ENCODE measurements around the gene NEFH.
A peak's percentile ranks its signal among the peaks of the same experiment; 100 is the strongest.
"Not testable (repeated sequence)": the region's sequence is repeated elsewhere in the genome, so short reads cannot be mapped to it uniquely, and the experiment has no call there.

NEFH gene

GRCh38 chr22:29479417-29480261 is at the start of gene NEFH:
NEFH (plus strand) TSS chr22:29480218; CDS start chr22:29480263, 45 bp downstream.
- DNase-seq: no peak

- DNase-seq: no peak
Measured at GRCh38 chr22:29431986-29432385, 48.0 kb upstream of the NEFH start.

GRCh38 chr22:29433856-29434255 is 46.2 kb upstream of the NEFH start:
- no peak for DNase-seq

DNA sequence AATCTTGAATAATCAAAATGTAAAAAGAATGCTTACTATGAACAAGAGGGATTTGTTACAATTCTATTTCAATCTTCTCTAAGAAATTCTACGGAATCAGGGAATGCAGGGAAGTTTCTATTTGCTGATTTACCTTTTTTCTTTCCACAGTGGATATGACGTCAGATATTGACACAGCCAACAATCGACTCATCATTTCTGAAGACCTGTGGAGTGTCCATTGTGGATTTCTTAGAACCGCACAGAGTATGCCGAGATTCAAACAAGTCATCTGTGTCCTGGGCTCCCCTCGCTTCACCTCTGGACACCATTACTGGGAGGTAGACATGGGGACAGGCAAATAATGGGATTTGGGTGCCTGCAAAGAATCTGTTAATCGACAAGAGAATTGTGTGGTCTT is 45.7 kb upstream of the NEFH start:
- DNase-seq: no peak

- DNase-seq: no peak
Measured at GRCh38 chr22:29435236-29436136, 44.5 kb upstream of the NEFH start.

DNA sequence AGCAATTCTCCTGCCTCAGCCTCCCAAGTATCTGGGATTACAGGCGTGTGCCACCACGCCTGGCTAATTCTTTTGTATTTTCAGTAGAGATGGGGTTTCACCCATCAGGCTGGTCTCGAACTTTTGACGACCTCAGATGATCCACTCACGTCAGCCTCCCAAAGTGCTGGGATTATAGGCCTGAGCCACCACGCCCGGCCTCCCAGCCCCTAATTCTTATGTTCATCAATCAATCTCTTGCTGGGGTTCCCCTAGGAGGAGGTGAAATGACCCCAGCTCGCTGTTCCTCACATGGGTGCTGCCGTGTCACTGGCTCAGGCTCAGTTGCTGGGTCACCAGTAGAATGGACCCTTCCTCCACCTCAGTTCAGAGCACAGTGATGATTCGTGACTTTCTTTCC is 41.7 kb upstream of the NEFH start, which contains the start of gene RFPL1:
RFPL1 (plus strand) TSS at position 301 of the 400 bp plus-strand sequence.
- not testable (repeated sequence) for DNase-seq

DNA sequence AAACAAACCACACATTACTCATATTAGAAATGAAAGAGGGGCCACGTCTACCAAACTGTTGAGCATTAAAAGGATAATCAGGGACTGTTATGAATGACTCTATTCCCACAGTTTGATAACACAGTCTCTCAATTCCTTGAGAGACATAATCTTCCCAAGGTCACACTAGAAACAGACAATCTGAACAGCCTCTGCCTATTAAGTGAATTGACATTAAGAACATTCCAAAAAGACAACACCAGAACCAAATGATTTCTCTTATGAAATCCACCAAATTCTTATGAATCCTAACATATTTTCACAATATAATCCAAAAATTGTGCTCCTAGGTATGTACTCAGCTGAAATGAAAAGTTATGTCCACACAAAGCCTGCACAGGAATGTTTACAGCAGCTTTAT is 37.0 kb upstream of the NEFH start:
- DNase-seq: no peak

GRCh38 chr22:29443452-29443851 is 36.6 kb upstream of the NEFH start:
- DNase-seq: no peak

GRCh38 chr22:29443861-29444792 is 35.9 kb upstream of the NEFH start:
- no peak for DNase-seq

DNA sequence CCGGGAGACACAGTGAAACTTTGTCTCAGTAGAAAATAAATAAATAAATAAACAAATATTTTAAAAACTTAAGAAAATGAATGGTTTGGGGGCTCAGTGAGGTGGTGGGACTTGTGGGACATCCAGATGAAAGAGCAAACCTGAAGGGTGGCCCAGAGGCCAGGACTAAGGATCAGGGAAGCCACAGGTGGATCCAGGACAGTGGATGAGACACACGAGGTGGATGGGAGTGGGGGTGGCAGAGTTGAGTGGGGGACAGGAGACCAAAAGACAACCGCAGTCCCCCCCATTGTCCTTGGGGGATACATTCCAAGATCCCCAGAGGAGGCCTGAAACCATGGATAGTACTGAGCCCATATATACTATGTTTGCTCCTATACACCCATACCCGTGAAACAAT is 34.5 kb upstream of the NEFH start:
- DNase-seq: no peak

GRCh38 chr22:29447906-29448305 is 32.1 kb upstream of the NEFH start:
- DNase-seq: no peak

DNA sequence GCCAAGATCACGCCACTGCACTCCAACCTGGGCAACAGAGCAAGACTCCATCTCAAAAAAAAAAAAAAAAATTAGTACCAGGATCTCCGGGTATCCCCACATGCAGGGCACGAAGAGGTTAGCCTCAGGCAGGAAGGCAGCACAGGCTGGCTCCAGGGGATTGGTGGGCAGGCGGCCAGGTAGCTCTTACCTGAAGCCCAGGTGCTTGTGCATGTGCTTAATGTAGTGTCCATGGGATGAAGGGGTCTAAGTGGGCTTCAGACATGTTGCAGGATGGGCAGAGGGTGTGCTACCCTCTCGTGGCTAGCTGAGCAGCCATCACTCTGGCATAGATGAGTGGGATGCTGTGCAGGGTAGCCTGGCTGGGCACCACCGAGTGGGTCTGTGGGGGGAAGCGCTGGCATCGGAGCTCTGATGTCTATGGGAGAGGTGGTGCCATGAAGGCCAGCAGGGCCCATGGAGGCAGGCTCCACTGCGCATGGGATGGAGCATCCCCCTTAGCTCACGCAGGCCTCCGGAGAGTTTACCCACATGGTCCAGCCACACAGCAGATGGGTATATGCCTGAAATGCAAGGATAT is 30.6 kb upstream of the NEFH start:
- no peak for DNase-seq

GRCh38 chr22:29450222-29450621 is 29.8 kb upstream of the NEFH start:
- peak; percentile 63 for DNase-seq

DNA sequence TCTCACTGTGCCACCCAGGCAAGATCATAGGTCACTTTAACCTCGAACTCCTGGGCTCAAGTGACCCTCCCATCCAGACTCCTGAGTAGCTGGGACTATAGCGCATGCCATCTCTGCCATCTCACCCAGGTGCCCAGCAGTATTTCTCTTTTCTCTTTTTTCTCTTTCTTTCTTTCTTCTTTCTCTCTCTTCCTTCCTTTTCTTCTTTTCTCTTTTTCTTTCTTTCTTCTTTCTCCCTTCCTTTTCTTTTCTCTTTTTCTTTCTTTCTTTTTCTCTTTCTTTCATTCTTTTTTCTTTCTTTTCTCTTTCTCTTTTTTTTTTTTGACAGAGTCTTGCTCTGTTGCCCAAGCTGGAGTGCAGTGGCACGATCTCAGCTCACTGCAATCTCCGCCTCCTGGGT is 28.2 kb upstream of the NEFH start:
- DNase-seq: no peak

DNA sequence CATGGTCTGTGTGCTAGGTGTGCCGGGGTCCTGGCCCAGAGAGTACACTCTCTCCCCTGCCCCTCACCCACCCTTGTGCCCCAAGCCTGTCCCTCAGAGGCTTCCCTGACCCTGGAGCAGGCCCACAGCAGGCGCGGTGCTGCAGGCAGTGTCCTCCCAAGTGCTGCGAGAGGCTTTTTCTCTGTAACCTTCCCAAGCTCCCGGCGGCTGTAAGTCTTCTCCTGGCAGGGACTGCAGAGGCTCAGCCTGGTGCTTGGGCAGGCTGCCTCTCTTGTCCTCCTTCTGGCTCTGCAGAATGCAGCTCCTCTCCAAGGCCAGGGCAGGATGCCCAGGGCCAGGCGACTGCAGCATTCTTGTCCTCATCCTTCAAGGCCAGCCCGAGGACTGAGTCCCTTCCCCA is 25.7 kb upstream of the NEFH start:
- no peak for DNase-seq

GRCh38 chr22:29456211-29456671 is 23.8 kb upstream of the NEFH start:
- DNase-seq: no peak

DNA sequence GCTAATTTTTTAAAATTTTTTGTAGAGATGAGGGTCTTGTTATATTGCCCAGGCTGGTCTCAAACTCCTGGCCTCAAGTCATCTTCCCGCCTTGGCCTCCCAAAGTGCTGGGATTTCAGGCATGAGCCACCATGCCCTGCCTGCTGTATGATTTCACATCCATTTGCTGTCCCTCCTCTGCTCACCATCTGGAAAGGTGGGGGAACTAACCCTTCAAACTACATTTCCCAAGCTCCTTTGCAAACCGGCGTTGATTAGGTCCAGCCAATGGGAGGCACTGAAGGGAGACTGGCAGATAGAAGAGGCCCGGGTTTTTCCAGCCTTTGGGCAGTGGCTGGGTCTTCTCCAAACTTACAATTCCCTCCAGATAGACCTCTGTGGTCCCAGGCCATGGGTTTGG is 22.3 kb upstream of the NEFH start:
- no peak for DNase-seq

DNA sequence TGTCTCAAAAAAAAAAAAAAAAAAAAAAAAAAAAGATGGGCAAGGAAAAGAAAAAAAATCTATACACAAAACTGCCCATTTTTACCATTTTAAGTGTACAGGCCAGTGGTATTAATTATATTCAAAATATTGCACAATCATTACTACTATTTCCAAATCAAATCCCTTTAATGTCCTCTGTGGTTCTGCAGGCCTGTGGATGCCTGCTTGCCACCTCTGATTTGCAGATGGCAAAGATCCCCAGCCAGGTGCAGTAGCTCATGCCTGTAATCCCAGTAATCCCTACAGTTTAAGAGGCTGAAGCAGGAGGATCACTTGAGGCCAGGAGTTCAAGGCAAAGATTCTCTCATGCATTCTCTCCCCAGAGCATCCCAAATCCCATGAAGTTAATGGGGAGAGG is 21.5 kb upstream of the NEFH start:
- DNase-seq: no peak

DNA sequence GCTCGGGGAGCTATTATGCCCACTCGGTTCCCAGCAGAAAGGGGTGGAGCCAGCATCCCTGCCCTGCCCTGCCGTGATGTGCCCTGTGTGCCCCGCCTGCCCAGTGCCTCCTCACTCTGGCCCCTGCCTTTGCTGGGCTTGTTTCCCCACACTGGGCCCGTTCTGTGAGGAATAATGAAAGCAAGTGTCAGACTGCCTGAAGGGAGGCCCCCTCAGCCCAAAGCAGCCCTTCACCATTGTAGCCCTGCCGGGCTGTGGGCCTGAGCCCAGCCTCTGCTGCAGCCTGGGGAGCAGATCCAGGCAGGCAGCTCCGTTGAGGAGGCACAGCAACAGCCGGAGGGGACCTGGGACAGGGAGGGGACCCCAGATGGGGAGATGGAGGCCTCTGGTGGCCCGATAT is 20.2 kb upstream of the NEFH start:
- DNase-seq: no peak

GRCh38 chr22:29461263-29461662 is 18.8 kb upstream of the NEFH start:
- no peak for DNase-seq

- no peak for DNase-seq
Measured at GRCh38 chr22:29463629-29464028, 16.4 kb upstream of the NEFH start.

DNA sequence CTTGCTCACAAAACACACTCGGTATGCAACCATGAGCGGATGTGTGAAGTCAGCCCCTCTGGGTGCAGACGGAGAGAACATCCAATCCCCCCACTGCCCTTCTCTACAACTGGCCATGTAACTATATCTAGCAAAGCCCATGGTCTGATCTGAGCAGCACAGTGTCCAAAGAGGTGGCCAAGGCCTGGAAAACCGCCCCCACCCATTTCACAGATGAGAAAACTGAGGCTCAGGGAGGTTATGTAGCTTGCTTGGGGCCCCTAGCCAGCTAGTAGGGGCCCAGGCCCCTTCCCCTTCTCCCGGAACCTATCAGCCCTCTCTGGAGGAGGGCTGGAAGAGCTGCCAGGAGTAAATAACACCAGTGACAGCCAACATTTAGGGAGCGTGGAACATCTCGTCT is 15.4 kb upstream of the NEFH start:
- no peak for DNase-seq

Measured in NCI-H1048 (cell line).